Loucy (cell line): ENCODE data around the gene PODXL.

Experiments
- CTCF ChIP-seq: fragments of 200-600 bp; sonication (generic); conservative IDR thresholded peaks from 2 replicates; pipeline ENCODE4 v1.5.1; 2014; ENCODE audit warnings: mild to moderate bottlenecking, antibody characterized with exemption, low read length
- EZH2phosphoT487 ChIP-seq: fragments of 200-600 bp; IDR thresholded peaks from 2 replicates; pipeline ENCODE4 v1.6.1; 2018; ENCODE audit warnings: antibody characterized with exemption, mild to moderate bottlenecking, moderate library complexity, borderline replicate concordance

GRCh38 chr7:131466735-131467365 is 89.6 kb downstream of the PODXL start:
- TF ChIP-seq CTCF: no peak
- no peak for TF ChIP-seq EZH2phosphoT487
